Stimulated activated CD8-positive, alpha-beta memory T cell treated with anti-CD3 and anti-CD28 coated beads, Interleukin-7, amount 100 ng/mL, for 4 hours (primary cell): Measurements from ENCODE around the gene HSPA1A.
"Not testable (repeated sequence)": the region's sequence is repeated elsewhere in the genome, so short reads cannot be mapped to it uniquely, and the experiment has no call there.

ENCODE experiments used
- DNase-seq, 2 donors: peaks; one replicate each; pipeline ENCODE4 v3.0.0-alpha.2; 2020; ENCODE audit warnings: low read depth in 2 of 2

Gene HSPA1A

DNA sequence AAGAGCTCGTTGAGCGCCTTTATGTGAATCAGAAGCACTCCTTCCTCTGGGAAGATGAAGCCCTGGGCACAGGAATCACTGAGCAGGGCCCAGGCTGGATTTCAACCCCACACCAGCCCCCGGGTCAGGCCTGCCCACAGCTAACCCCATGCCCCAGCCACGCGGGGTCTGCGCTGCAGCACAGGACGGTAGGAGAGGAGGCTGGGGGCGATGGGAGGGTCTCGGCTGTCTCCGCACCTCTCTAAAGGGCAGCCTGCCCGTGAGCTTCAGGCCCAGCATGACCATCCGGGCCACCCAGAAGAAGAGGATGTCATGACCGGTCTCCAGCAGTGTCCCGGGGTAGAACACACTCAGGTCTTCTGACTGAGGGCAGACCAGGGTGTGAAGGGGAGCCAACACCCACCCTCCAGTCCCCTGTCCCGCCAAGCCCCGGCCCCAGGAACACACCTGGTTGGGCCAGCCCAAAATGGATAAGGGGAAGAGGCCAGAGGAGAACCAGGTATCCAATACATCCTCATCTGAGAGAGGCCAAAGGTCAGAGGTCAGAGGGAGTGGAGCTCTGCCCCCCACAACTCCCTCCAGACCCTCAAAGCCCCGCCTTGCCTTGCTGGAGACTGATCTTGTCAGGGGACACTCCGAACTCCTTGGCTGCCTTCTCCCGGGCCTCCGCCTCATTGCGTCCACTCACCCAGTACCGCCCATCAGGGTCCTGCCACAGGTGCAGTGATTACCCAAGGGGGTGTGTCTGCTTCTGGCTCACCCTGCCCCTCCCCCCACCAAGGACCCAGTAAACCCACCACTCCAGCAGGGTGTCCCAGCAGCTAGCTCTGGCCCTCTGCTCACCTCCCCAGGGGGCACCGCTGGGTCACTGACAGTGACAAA lies 33.9 kb upstream of the HSPA1A start:
- DNase-seq, result no peak

- no peak for DNase-seq
Observed at GRCh38 chr6:31782126-31782855, 33.1 kb upstream of the HSPA1A start.

DNA sequence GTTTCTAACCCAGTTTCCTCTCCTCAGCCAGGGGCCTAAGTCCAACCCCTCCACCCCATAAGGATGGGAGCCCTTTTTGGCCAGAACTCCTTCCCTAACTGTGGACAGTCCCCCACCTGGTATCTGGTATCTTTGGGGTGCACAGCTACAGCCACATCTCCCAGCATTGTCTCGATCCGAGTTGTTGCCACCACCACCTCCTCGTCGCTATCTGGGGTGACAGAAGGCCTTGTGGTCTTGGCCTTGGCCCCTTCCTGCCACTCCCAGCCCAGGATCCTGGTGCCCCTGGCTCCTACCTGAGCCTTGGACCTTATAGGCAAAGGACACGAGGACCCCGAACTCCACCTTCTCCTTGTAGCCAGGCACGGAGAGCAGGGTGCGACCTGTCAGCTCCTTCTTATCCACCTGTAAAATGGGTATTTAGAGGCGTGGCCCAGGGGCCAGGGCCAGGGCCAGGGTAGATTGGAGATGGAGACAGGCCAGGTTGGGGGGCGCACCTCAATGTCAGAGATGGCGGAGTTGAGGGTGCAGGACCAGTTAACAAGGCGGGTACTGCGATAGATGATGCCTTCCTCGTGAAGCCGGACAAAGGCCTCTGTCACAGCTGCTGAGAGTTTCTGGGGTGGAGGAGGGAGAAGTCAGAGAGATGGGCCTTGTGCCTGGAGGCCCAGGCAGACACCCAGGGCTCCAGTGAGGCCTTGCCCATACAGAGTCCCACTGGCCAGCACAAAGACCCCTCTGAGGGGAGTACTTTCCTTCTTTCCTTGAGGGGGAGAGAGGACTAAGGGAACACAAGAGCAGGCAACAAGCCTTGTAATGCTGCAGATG lies 31.0 kb upstream of the HSPA1A start:
- no peak for DNase-seq

GRCh38 chr6:31785475-31785874 lies 29.9 kb upstream of the HSPA1A start:
- no peak for DNase-seq

- no peak for DNase-seq
Observed at GRCh38 chr6:31791324-31792089, 23.8 kb upstream of the HSPA1A start.

DNA sequence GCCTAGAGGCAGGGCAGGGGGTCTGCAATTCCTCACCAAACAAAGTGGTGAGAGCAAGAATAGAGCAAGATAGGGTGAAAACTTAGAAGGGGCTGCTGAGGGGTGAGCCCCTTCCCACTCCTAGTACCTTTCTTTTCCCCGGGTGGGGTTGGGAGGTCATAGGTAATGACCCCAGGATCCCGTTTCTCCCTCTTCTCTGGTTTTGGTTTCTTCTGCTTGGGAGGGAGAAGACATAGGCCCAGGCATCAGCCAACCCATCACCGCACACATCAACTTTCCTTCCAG lies 23.3 kb upstream of the HSPA1A start:
- DNase-seq, result no peak

GRCh38 chr6:31792761-31793171 lies 22.6 kb upstream of the HSPA1A start:
- no peak for DNase-seq

GRCh38 chr6:31793927-31794245 lies 21.5 kb upstream of the HSPA1A start:
- not testable (repeated sequence) for DNase-seq

GRCh38 chr6:31794294-31794865 lies 21.0 kb upstream of the HSPA1A start:
- no peak for DNase-seq

DNA sequence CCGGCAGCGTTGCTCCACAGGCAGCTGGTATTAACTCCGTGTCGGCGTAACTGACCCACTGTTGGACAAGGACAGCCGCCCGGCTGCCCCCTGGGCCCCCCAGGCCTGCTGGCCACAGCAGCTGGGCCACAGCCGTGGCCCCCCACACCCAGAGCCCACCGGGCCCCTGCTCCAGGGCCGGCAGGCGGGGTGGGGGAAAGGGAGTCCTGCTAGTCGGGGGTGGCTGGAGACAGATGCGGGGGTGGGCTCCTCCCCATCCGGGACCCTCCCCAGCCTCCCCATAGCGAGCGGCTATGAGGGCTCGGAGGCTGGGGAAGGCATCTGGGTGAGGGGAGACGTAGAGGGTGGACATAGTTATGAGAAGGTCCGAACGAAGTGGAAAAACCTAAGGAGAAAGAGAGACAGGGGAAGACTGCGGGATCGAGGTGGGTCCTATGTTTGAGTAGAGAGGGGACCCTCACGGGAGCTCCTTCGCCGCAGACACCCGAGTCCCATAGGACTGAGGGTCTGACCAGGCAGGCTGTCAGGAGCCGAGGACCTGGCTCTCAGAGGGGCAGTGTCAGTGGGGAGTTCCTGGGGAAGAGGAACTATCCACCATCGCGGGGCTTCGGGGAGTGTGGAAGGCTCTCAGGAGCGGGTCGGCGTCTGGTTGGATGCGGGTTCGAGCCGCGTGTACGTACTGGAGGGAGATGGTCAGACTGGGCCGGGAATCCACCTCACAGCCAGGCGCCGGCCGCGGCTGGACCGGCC lies 20.3 kb upstream of the HSPA1A start:
- no peak for DNase-seq

- peak; percentile 59 to 79 for DNase-seq
Observed at GRCh38 chr6:31795616-31796298, 19.6 kb upstream of the HSPA1A start, which contains the start of gene VARS1. Gene VARS1 (minus strand): TSS chr6:31795752. CDS start chr6:31795217, 535 bp downstream.

DNA sequence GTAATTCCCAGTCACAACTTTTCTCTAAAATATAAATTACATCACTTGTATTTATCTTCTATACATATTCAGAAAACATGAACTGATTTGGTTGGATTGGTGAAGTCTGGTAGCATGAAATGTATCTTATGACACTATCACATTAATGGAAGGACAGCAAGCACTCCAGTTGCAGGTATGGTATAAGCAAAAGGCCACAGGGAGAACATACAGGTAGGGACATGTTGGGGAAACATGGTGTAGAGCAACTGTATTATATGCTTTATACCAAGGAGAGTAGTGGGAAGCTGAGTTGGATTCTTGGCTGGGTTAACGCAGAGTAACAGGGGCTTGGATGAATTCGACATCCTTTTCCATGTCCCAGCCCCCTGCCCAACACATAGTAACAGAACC lies 18.4 kb upstream of the HSPA1A start:
- DNase-seq, result no peak

- DNase-seq, result no peak
Observed at GRCh38 chr6:31797588-31797987, 17.8 kb upstream of the HSPA1A start.

- DNase-seq, result no peak
Observed at GRCh38 chr6:31799781-31800180, 15.6 kb upstream of the HSPA1A start.

GRCh38 chr6:31801031-31801927 lies 14.1 kb upstream of the HSPA1A start:
- DNase-seq, result not testable (repeated sequence)

DNA sequence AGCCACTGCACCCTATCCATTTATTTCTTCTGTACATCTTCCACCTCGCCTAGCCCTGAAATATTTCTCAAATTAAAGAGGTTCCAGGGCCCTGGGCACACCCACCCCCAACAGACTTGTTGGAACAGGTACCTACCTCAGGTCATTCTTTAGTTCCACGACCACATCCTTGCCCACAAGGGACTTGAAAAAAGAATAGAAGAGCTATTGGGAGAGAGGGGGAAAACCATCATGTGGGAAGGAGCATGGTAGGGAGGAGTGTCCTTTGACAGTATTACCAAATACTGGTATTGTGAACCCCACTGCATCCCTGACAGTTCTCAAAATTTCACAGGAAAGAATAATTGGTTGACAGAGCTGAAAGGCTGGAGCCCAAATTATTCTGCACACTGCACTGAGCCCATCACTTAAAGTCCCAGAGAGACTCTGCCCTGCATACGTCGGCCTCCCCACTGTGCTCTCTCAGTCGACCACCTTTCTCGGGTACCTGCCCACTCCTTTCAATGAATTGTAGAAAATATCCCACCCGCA lies 9.3 kb upstream of the HSPA1A start:
- no peak for DNase-seq

GRCh38 chr6:31806470-31807272 lies 8.7 kb upstream of the HSPA1A start, which contains the start of gene LSM2:
Gene LSM2 (minus strand): TSS chr6:31806966. CDS start chr6:31806757, 209 bp downstream.
- DNase-seq, result peak; percentile 93 to 97

- DNase-seq, result not testable (repeated sequence)
Observed at GRCh38 chr6:31808599-31808998, 6.7 kb upstream of the HSPA1A start.
